ENCODE data around the gene PARD3B. TPM values are rescaled to one million over a fixed set of nuclear protein-coding genes. Genes with fewer than 3 reads are reported as not detected.

The PARD3B gene
- polyA plus RNA-seq, 3 donors = not detected

DNA sequence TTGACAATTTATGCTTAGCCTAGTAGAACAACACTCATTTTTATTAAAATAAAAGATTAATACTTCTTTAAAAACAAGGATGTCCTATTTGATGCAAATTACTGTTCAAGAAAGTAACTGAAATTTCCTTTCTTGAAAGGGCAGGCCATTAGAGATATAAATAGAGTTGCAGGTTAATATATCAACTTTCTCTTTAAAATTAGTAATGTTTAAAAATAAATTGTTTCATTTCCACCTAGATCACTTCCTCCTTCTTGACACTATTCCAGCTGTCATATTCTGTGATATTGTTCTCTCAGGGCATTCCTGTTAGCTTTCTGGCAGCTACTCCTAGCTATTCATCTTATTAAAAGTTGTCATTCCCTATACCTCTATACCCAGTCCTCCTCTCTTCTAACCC, 779.1 kb downstream of the PARD3B start:
- H3K4me3 ChIP-seq (replicated peaks in 1 of 3; ENCODE audit: low read depth in 2 of 3, low read length in 3 of 3) = no peak overlapping the region
- intact Hi-C loops (cut with micrococcal nuclease) = no loop called here

DNA sequence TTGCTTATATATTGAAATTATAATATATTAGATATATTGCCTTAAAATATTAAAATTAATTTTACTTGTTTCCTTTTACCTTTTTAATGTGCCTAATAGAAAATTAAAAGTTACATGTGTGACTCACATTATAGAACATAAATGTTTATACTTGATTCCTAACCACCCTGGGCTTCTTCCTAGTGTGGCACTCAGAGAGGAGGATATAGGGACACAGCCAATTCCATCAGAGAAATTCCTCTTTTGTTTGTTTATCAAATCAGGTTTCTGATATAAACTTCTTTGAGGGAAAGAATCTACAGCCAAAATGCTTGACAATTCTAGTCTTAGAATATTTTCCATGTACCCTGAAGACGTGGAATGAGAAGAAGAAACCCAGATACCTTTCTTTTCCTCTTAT, 788.1 kb downstream of the PARD3B start:
- H3K79me2 ChIP-seq (ENCODE audit: insufficient read depth, low read length) = no peaks in the 10 kb centered on the region
- no peak overlapping the region for H3K27ac ChIP-seq (ENCODE audit: low read depth in 1 of 2, low read length in 2 of 2)
- no peaks in the 10 kb centered on the region for H4K20me1 ChIP-seq (ENCODE audit: insufficient read depth, low read length)
- H3K4me3 Mint-ChIP-seq = no peak overlapping the region
- no peak overlapping the region for H3K27ac Mint-ChIP-seq
- no peak overlapping the region for H2AFZ ChIP-seq (ENCODE audit: insufficient read depth, low read depth, low read length, poor library complexity, severe bottlenecking)
- H3K4me1 Mint-ChIP-seq = no peaks in the 10 kb centered on the region
- no peak overlapping the region for H3K9ac ChIP-seq (ENCODE audit: insufficient read depth, low read length, poor library complexity, severe bottlenecking)
- H3K4me1 ChIP-seq (ENCODE audit: control insufficient read depth in 1 of 2, insufficient read depth in 2 of 2, low read length in 2 of 2) = no peaks in the 10 kb centered on the region
- no peak overlapping the region for H3K4me3 ChIP-seq (replicated peaks in 1 of 3; ENCODE audit: low read depth in 2 of 3, low read length in 3 of 3)
- intact Hi-C loops (cut with micrococcal nuclease) = no loop called here
- no peak for DNase-seq
- H3K36me3 ChIP-seq (replicated peaks in 1 of 2; ENCODE audit: control insufficient read depth in 1 of 2, insufficient read depth in 2 of 2, low read length in 2 of 2) = no peaks in the 10 kb centered on the region
- WGBS (ENCODE audit: insufficient coverage) = no CpG with 5 or more reads among the region's 1 CpG
- no peaks in the 10 kb centered on the region for H3K36me3 Mint-ChIP-seq
- no peaks in the 10 kb centered on the region for H3K27me3 ChIP-seq (ENCODE audit: control insufficient read depth in 2 of 2, insufficient read depth in 2 of 2, low read length in 2 of 2)
- no peak for TF ChIP-seq CTCF (IDR thresholded peaks at IDR 0.05)
- H3K9me3 Mint-ChIP-seq = peaks cover 2 to 7% (median 3%) of the 10 kb centered on the region in 7 donors
- H3K4me2 ChIP-seq (replicated peaks; ENCODE audit: extremely low read depth, low read length, poor library complexity, severe bottlenecking) = no peak overlapping the region
- H3K9me3 ChIP-seq (replicated peaks in 1 of 2; ENCODE audit: control insufficient read depth in 1 of 2, insufficient read depth in 1 of 2, low read length in 2 of 2) = no peaks in the 10 kb centered on the region
- peaks cover 0 to 1% (median 0%) of the 10 kb centered on the region in 3 donors for H3K27me3 Mint-ChIP-seq (ENCODE audit: low read depth in 3 of 3)

More for the DNA sequence above, 779.1 kb downstream of the PARD3B start:
- no peak for TF ChIP-seq CTCF (IDR thresholded peaks at IDR 0.05)
- peaks cover 2% of the 10 kb centered on the region for H3K4me1 Mint-ChIP-seq
- no peak overlapping the region for H3K4me2 ChIP-seq (replicated peaks; ENCODE audit: extremely low read depth, low read length, poor library complexity, severe bottlenecking)
- H3K79me2 ChIP-seq (ENCODE audit: insufficient read depth, low read length) = no peaks in the 10 kb centered on the region
- H3K27me3 Mint-ChIP-seq (ENCODE audit: low read depth in 3 of 3) = peaks cover 0 to 2% (median 0%) of the 10 kb centered on the region in 3 donors
- H3K4me1 ChIP-seq (ENCODE audit: control insufficient read depth in 1 of 2, insufficient read depth in 2 of 2, low read length in 2 of 2) = no peaks in the 10 kb centered on the region
- no peak overlapping the region for H3K27ac Mint-ChIP-seq
- no peak overlapping the region for H2AFZ ChIP-seq (ENCODE audit: insufficient read depth, low read depth, low read length, poor library complexity, severe bottlenecking)
- no peaks in the 10 kb centered on the region for H3K9me3 ChIP-seq (replicated peaks in 1 of 2; ENCODE audit: control insufficient read depth in 1 of 2, insufficient read depth in 1 of 2, low read length in 2 of 2)
- no peak overlapping the region for H3K27ac ChIP-seq (ENCODE audit: low read depth in 1 of 2, low read length in 2 of 2)
- no peaks in the 10 kb centered on the region for H4K20me1 ChIP-seq (ENCODE audit: insufficient read depth, low read length)
- no peaks in the 10 kb centered on the region for H3K36me3 Mint-ChIP-seq
- H3K4me3 Mint-ChIP-seq = no peak overlapping the region
- H3K27me3 ChIP-seq (ENCODE audit: control insufficient read depth in 2 of 2, insufficient read depth in 2 of 2, low read length in 2 of 2) = no peaks in the 10 kb centered on the region
- DNase-seq = no peak
- no peaks in the 10 kb centered on the region for H3K9me3 Mint-ChIP-seq
- no peaks in the 10 kb centered on the region for H3K36me3 ChIP-seq (replicated peaks in 1 of 2; ENCODE audit: control insufficient read depth in 1 of 2, insufficient read depth in 2 of 2, low read length in 2 of 2)
- H3K9ac ChIP-seq (ENCODE audit: insufficient read depth, low read length, poor library complexity, severe bottlenecking) = no peak overlapping the region

Measured in CD14-positive monocyte (primary cell).